Measurements from ENCODE around the gene SNTA1. TPM values are rescaled to one million over a fixed set of nuclear protein-coding genes. Genes with fewer than 3 reads are reported as not detected.

SNTA1 gene
- total and polyA plus RNA-seq, 2 of the 8 experiments (the other 6 are each of a cell fraction or from before 2014, with no cell fraction given) = 4.5 to 8.0 TPM

- Histone ChIP-seq H2BK12ac (ENCODE audit: low read depth, low read length) (no peak overlapping the region), H3K79me1 (ENCODE audit: low read depth, low read length) (no peaks in the 10 kb centered on the region), H4K20me1 (replicated peaks in 1 of 2; ENCODE audit: control insufficient read depth in 1 of 2, insufficient read depth in 2 of 2, low read length in 2 of 2) (no peaks in the 10 kb centered on the region), H2BK120ac (replicated peaks; ENCODE audit: low read depth, low read length) (no peak overlapping the region), H3K9me3 (ENCODE audit: insufficient read depth in 2 of 2, low read depth in 1 of 2, low read length in 1 of 2) (no peaks in the 10 kb centered on the region), H3K4me2 (ENCODE audit: insufficient read depth in 1 of 2, low read depth in 2 of 2, low read length in 2 of 2) (no peak overlapping the region), H4K91ac (replicated peaks; ENCODE audit: insufficient read length, low read length) (no peak overlapping the region), H3K36me3 (ENCODE audit: control insufficient read depth in 2 of 4, insufficient read depth in 4 of 4, low read length in 3 of 4) (peaks cover 16 to 30% (median 25%) of the 10 kb centered on the region in 4 experiments), H3K23me2 (ENCODE audit: low read depth, low read length) (no peaks in the 10 kb centered on the region), H4K8ac (ENCODE audit: extremely low read depth, insufficient read depth, low read length) (no peak overlapping the region), H2BK5ac (ENCODE audit: low read depth, low read length) (no peak overlapping the region), H4K5ac (ENCODE audit: insufficient read length, low read depth, low read length) (no peak overlapping the region), H3K4me3 (ENCODE audit: extremely low read depth in 1 of 4, insufficient read depth in 2 of 4, low read depth in 3 of 4, low read length in 4 of 4) (no peak overlapping the region), H3K56ac (replicated peaks; ENCODE audit: insufficient read length, low read depth, low read length) (no peak overlapping the region), H2AK5ac (ENCODE audit: low read depth, low read length) (no peak overlapping the region), H3K27ac (ENCODE audit: low read depth, low read length) (no peak overlapping the region), H3K23ac (ENCODE audit: insufficient read length) (no peak overlapping the region), H2BK20ac (ENCODE audit: low read length) (no peak overlapping the region), H3K79me2 (ENCODE audit: control insufficient read depth in 1 of 2, insufficient read depth in 2 of 2, low read length in 2 of 2) (no peaks in the 10 kb centered on the region), H3K4ac (replicated peaks; ENCODE audit: insufficient read length, low read depth, low read length) (no peak overlapping the region), H3K4me1 (replicated peaks in 1 of 4; ENCODE audit: control insufficient read depth in 3 of 4, insufficient read depth in 4 of 4, low read length in 3 of 4) (no peaks in the 10 kb centered on the region), H3K14ac (ENCODE audit: insufficient read length) (no peak overlapping the region), H3K27me3 (replicated peaks in 1 of 4; ENCODE audit: control insufficient read depth in 3 of 4, extremely low read depth in 1 of 4, insufficient read depth in 3 of 4, low read length in 3 of 4) (no peaks in the 10 kb centered on the region), H2BK15ac (ENCODE audit: low read length) (no peak overlapping the region), H2AFZ (ENCODE audit: low read length) (no peak overlapping the region), H3K18ac (ENCODE audit: extremely low read depth, low read length) (no peak overlapping the region), H3K9ac (replicated peaks in 1 of 4; ENCODE audit: extremely low read depth in 1 of 4, low read depth in 3 of 4, low read length in 3 of 4) (no peak overlapping the region)
- POLR2A ChIA-PET (ENCODE audit: partially characterized antibody) = no interaction called here
- FAIRE-seq (no peak), DNase-seq (ENCODE audit: low read depth in 1 of 2, low spot score in 2 of 2) (no peak)
- 88% methylated on average over 8 of the region's 8 CpGs; no CpG with 5 or more reads in 1 of the 2 experiments for WGBS, 2 experiments (ENCODE audit: extremely low coverage in 1 of 2, insufficient coverage in 1 of 2, insufficient read length in 1 of 2, insufficient replicate concordance in 2 of 2, low coverage in 1 of 2, low lambda C conversion rate in 2 of 2, missing lambda C conversion rate in 1 of 2)
- CTCF ChIA-PET (ENCODE audit: partially characterized antibody) = no interaction called here
- TF ChIP-seq NANOG (IDR thresholded peaks at IDR 0.05; ENCODE audit: insufficient read depth, low read depth, low read length, poor library complexity, severe bottlenecking) (no peak), SUZ12 (IDR thresholded peaks at IDR 0.05; ENCODE audit: low read length) (no peak), HDAC2 (IDR thresholded peaks at IDR 0.05; ENCODE audit: borderline replicate concordance in 1 of 2, low read depth in 2 of 2, low read length in 2 of 2) (no peak), CTBP2 (IDR thresholded peaks at IDR 0.05; ENCODE audit: borderline replicate concordance, insufficient read depth, insufficient read length, low read length) (no peak)
These were observed 83.9 kb downstream of the SNTA1 start for GRCh38 chr20:33359399-33360261.

All from H1 (cell line).